Measurements from ENCODE around the gene RHBDL2.
"Not testable (repeated sequence)": the region's sequence is repeated elsewhere in the genome, so short reads cannot be mapped to it uniquely, and the experiment has no call there.

Gene RHBDL2

DNA sequence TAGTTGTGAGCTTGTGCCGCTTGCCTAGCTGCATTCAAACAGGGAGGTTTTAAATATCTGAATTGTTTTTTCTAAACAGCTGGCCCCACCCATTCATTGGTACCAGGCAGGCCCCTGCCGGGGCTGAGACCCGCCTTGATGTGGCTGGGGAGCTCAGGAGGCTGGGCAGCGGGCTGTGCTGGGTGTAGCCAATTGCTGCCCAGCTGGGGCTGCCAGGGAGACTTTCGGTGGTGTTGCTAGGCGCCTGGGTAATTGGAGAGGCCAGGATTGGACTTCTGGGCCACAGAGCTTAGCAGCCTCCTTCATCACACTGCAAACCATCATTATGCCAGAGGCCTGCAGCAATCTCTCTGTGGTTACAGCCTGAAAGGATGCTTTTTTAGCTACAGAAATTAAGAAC, 12.2 kb downstream of the RHBDL2 start:
- no peak for FAIRE-seq

DNA sequence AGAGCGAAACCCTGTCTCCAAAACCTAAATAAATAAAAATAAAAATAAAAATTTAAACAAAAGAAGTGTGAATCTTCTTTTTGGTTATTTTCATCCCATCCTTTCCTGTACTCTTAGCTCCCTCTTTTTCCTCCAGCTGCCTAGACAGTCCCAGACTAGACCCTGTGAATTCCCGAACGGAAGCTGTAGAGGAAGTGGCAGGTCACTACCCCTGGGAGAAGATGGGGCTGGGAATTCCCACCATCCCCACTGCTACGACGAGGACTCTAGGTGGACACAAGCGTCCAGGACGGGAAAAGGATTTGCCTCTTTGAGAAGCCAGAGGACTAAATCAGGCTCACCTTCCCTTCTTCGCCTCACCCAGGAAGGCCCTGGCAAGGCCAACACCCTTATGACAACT, 12.6 kb downstream of the RHBDL2 start:
- FAIRE-seq: no peak

DNA sequence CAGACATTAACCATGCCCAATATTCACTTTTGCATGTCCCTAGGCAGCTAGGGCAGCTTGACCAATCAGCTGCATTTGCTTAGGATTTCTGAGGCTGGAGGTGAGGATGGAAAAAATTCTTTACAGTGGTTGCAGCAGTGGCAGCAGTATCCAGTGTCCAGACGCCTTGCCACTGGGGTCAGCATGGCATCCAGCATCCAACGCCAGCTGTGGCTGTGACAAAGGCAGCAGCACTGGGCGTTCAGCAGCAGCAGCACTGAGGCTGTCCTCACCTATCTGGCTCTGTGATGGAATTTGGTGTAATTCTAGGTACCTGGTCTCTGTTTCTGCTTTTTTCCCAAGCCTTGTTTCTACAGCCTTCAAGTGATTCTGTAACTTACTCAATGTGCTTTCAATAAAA, 15.5 kb downstream of the RHBDL2 start:
- no peak for FAIRE-seq

DNA sequence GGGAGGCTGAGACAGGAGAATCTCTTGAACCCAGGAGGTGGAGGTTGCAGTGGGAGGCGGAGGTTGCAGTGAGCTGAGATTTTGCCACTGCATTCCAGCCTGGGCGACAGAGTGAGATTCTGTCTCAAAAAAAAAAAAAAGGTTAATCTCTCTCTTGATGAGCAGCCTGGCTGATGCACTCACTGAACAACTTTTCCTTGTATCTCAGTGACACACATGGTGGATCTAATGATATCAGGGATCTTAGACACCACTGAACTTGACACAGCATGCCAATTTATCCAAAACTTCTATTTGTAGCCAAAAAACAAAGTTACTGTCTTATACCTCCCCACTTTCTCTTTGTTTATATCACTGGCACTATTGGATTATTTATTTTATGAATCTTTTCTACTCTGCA, 16.2 kb downstream of the RHBDL2 start:
- no peak for FAIRE-seq

DNA sequence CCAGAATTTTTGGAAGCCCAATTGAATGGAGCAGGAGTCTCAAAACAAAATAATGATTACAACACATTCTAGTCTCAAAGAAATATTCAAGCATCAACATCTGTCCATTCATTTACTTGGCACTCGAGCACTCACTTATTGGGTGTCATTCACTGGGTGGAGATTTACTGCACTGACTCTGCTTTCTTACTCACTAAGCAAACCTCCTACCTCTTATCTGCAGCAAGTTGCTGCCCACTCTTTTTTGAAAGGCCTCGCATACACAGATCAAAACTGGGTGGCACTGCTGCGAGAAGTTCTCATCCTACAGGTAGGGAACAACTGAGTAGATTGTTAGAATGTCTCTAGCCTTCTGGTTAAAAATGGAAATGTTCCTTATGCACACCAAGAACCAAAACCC, 18.0 kb downstream of the RHBDL2 start:
- FAIRE-seq: no peak

DNA sequence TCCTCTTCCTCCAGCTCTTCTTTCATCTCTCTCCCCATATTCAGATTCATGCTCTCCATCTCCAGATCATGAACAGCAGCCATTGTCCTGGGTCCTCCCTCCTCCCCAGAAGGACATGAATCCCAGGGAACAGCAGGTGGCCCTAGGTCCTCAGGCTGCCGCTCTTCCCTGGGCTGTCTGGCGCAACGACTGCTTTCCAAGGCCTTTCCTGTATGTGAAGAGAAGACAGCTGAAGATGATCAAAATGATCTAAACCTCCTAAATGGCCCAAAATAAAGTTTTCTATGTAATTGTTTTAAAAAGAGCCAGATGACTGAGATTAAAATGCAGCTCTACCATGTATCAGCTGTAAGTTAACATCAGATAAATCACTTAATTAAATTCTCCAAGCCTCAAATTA, 22.5 kb downstream of the RHBDL2 start:
- FAIRE-seq: no peak

DNA sequence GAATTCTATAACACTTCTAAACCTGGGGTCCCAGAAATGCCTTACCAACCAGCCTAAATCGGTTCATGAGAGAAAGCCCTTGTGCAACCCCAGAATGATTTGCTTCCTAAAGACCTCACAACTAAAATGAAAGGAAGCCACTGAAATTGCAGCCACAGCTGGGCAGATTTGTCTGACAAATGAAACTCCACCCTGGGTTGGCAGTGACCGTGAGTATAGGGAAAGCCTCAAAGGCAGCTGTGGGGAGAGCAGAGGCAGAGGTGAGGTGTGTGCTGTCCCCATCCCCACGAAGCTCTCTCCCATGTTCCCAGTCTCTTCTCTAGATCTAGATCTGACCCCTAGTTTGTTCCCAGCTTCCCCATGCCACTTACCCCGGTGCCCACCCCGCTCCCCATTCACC, 23.1 kb downstream of the RHBDL2 start:
- FAIRE-seq: no peak

DNA sequence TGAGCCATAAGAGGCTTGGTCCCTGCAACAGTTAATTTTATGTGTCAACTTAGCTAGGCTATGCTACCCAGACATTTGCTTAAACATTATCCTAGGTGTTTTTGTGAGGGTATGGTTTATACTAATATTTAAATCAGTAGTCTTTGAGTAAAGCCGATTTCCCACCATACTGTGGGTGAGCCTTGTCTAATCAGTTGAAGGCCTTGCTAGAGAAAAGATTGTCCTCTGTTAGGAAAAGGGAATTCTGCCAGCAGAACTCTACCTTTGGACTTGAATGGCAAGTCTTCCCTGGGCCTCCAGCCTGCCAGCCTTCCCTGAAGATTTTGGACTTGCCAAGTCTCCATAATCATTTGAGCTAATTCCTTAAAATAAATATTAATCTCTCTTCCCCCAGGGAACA, 23.9 kb downstream of the RHBDL2 start:
- FAIRE-seq: no peak

DNA sequence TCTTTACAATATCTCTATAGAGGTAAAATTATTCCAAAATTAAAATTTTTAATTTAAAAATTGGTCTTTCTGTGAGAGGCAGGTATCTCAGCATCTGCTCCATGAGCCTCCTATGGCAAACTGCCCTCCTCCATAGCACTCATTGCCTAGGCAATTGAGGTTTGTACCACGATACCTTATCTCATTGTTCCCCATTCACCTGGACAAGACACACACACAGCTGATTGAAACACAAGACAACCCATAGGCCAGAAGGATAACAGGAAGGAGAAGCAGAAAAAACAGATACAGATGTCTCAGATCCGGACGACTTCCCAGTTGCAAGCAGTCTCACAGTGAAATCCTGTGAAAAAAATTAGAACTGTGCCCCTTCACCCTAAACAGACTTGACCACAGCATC, 24.3 kb downstream of the RHBDL2 start:
- no peak for FAIRE-seq

DNA sequence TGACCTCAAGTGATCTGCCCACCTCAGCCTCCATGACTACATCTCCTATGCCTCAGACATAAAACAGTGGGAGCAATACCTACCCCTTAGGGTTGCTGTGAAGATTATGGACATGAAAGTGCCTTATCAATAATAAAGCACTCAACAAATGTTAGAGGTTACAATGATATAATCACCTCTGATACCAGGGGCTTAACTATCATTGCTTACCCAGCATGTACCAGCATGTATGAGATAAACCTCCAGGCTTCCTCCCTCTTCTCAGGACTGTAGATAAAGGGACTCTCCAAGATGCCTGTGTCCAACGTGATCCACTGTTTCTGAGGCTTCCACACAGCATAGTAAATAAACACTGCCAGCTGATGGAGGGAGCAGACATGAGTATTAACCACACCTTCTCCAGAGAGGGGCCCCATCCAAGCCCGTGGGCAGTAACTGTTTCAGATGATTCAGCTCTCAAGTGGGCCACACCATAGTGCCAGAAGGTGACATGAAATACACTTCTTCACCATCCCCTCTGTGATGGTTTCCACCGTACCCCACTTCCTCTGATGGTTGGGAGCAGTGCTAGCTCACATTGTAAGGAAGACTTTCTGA, 26.2 kb downstream of the RHBDL2 start:
- no peak for FAIRE-seq

DNA sequence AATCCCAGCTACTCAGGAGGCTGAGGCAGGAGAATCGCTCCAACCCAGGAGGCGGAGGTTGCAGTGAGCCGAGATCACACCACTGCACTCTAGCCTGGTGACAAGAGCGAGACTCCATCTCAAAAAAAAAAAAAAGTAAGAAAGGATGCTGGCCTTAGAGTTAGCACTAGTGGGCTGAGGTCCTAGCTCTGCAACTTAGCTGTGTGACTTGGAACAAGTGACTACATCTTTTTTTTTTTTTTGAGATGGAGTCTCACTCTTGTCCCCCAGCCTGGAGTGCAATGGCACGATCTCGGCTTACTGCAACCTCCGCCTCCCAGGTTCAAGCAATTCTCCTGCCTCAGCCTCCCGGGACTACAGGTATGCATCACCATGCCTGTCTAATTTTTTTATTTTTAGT, 26.7 kb downstream of the RHBDL2 start:
- FAIRE-seq: not testable (repeated sequence)

DNA sequence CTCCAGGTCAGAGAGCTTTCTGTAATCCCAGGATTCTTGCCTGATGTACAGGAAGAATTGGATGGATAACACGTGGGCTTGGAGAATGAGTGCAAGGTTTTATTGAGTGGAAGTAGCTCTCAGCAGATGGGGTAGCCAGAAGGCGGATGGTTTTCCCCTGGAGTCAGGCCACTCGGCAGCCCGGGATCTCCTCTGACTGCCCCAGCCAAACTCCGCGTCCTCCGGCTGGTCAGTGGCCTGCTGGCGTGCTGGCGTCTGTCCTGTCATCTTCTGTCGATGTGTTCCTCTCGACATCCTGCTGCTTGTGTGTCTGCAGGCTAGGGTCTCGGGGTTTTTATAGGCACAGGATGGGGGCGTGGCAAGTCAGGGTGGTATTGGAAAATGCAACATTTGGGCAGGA, 32.8 kb downstream of the RHBDL2 start:
- no peak for FAIRE-seq

DNA sequence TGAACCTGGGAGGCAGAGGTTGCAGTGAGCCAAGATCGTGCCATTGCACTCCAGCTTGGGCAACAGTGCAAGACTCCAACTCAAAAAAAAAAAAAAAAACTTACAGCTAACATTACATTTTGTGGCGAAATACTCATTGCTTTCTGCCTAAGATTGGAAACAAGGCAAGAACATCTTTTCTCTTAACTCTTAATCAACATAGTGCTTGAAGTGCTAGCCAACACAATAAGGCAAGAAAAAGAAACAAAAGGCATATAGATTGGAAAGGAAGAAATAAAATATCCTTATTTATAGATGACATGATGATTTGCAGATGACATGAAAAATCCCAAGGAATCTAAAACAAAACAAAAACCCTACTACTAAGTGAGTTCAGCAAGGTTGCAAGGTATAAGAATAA, 35.6 kb downstream of the RHBDL2 start:
- no peak for FAIRE-seq

DNA sequence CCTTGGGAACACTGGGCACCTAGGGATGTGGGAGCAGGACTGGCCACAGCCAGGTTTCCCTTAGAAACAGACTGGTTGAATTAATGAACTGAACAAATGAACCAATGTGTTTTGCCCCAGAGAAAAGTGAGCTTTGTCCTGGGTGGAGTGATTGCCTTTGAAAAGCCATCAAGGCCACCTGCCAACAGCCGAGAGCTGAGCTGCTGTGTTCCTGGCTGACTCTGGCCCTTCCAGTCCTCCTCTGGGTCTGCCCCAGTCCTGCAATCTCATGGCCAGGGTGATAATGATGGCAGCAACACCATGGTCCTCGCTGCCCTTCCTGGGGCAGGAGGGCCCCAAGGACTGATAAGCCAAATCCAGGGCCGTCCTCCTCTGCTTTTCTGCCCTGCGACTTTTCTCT, 42.1 kb downstream of the RHBDL2 start:
- no peak for FAIRE-seq

DNA sequence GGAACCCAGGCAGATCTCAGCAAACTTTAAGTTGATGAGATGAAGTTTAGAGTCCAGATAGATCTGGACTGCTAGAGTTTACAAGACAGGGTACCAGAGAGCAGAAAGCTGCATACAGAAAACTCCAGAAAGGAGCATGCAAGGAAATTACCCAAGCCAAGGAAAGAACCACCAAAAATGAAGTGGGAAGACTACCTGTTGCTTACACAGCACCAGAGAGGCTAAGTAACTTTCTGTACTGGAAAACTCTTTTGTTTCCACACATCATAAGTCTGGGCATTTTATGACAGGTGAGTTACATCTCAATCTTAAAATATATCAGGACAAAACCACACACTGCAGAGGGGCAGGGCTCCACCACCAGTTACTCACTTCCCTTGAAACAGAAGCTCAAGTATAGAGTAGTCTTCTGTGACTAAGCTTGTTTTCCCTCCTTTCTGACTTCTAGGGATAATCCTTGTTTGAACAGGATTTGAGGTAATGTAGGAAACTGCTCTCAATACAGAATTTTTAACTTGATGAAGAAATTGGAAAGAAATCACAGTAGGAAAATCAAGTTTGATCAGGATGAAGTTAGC, 42.9 kb downstream of the RHBDL2 start:
- no peak for FAIRE-seq

DNA sequence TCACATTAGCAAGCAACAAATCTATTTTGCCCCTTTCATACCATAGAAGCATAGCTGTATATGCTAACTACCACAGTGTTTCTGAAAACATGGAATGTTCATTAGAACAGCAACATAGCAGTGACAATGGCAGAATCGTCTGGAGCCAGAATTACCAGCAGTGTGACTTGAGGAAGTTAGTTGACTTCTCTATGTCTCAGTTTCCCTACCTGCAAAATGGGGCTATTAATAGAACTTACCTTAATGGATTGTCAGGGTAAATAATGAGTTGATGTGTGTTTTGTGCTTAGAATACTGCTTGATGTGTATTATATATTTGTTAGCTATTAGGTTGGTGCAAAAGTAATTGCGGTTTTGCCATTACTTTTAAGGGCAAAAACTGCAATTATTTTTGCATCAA, 45.5 kb downstream of the RHBDL2 start:
- no peak for FAIRE-seq

DNA sequence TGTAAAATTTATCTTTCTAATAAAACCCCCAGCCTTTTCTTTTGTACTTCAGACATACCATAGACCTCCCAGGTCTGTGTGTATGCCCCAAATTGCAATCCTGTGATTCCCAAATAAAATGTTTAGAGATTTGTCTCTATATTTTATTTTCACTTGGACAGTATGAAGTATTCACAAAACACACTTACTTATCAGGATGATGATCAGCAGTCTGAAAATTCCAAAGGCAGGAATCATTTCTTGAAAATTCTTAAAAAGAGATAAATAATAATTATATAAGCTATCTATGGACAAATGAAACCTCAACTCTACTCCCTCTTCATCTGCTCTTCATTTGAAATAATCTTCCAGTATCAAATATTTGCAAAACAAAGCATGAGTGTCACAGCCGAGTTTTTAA, 48.7 kb downstream of the RHBDL2 start:
- FAIRE-seq: no peak

DNA sequence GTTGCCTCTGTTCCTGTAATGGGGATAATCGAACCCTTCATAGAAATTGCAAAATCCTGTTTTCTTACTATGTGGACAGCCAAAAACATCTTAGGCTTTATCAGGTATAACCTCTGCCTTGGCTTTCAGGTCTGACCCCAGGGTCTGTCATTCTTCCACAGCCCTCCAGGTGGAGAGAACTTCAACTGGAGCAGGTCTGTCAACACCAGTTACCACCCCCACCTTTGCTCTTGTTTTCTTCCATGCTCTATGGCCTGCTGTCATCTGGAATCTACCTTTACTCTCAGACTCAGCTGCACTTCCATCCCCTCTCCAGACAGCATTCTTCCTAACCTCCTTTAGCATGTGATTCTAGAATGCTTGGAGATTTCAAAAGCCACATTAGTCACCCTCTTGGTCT, 49.9 kb downstream of the RHBDL2 start:
- FAIRE-seq: no peak

DNA sequence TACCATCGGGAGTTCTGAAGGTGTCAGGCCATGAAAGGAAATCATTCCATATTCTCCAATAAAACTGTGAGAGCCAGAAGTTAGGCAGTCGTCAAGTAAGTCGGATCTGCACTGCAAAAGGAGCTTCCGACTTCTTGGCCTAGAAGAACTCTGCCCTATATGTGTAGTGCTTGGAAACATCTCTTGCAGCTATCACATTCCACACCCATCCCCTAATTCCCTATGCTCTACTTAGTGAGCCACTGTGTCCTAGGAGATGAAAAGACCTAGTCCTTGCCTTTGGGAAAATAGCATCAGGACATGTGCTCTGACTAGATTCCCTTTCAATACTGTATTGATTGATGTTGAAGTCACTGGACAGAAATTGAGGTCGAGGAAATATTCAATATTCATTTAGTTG, 52.0 kb downstream of the RHBDL2 start:
- no peak for FAIRE-seq

DNA sequence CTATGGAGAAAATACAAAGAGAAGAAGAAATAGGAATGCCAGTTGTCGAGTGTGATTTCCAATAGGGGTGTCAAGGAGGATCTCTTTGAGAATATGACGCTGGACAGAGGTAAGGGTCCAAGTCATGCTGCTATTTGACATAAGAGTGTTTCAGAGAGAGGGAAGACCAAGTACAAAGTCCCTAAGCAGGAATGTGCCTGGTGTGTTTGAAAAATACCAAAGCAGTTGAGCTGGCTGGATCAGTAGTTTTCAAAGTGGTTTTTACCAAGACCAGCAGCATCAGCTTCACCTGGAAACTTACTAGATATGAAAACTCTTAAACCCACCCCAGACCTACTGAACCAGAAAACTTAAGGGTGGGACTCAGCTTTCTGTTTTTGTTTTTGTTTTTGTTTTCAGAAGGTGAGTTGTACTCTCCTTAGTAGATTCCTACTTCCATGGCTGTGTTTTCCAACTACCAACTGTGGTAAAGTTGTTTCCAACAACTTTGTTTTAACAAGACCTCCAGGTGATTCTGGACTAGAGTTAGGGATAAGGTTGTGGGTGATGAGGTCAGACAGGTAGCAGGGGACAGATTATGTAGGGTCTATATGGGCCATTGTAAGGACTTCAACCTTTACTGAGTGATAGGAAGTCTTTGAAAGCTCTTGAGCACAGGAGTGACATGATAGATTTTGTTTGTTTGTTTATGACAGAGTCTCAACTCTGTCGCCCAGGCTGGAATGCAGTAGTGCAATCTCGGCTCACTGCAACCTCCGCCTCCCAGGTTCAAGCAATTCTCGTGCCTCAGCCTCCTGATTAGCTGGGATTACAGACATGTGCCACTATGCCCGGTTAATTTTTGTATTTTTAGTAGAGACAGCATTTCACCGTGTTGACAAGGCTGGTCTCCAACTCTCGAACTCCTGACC, 53.0 kb downstream of the RHBDL2 start:
- no peak for FAIRE-seq

DNA sequence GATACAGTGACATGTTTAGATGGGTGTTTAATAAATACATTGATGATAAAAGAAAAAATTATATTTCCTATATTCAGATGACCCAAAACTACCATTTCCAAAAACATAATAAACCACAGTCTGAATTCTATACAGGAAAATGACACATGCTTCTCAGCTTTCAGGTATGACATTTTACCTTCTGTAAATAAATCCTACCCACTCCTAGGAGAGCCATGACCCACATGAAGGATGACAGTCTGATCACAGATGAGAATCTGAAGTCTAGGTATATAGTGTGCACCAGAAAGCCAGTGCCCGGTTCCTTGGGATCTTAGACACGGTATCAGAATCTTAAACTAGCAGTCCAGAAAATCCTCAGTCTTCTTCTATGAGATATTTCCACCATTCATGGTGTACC, 56.5 kb downstream of the RHBDL2 start:
- no peak for FAIRE-seq

DNA sequence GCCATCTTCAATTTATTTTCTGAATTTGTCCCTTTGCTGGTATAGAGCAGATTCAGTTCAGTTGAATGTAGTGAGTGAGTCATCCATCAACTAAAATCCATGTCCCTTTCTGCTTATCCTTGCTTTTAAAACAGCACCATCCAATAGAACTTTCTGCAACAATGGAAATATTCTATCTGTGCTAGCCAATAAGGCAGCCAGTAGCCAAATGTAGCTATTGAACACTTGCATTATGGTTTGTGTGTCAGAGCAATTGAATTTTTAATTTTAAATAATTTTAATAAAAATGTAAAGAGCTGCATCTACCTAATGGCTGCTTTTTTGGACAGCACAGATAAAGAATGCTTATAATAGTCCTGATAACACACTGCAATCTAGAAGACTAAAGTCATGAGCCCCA, 60.1 kb downstream of the RHBDL2 start, which contains the start of gene GJA9:
Gene GJA9 (minus strand): TSS at position 101 of the 400 bp plus-strand sequence. CDS start 5,489 bp downstream, outside the sequence.
- no peak for FAIRE-seq

DNA sequence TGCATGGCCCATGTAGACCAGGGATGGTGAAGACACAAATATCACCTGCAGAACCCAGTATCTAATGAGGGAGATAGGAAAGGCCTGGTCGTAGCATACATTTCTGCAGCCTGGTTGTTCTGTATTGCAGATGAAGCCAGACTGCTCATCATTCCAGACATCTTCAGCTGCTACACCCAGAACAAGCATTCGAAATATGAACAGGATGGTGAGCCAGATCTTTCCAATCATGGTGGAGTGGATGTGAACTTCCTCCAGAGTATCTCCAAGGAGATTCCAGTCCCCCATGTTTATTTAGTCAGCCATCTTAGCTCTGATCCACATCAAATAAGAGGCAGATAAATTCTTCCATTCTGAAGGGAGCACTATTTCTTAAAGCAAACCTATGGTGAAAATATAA, 65.8 kb downstream of the RHBDL2 start:
- no peak for FAIRE-seq
